ENCODE measurements around the gene EML6. TPM values are rescaled to one million over a fixed set of nuclear protein-coding genes. Genes with fewer than 3 reads are reported as not detected.

Gene EML6
- total and polyA plus RNA-seq, 2 of the 8 experiments (the other 6 are each of a cell fraction or from before 2014, with no cell fraction given) = 1.2 to 1.6 TPM

DNA sequence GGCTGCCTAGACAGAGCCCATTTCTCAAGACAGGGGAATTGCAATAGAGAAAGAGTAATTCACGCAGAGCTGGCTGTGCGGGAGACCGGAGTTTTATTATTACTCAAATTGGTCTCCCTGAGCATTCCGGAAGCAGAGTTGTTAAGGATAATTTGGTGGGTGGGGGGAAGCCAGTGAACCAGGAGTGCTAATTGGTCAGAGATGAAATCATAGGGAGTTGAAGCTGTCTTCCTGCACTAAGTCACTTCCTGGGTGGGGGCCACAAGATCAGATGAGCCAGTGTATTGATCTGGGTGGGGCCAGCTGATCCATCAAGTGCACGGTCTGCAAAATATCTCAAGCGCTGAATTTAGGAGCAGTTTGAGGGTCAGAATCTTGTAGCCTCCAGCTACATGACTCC is 242.0 kb downstream of the EML6 start (continued):
- TF ChIP-seq CTBP2 (IDR thresholded peaks at IDR 0.05; ENCODE audit: borderline replicate concordance, insufficient read depth, insufficient read length, low read length) = no peak
- no peak for TF ChIP-seq HDAC2 (IDR thresholded peaks at IDR 0.05; ENCODE audit: borderline replicate concordance in 1 of 2, low read depth in 2 of 2, low read length in 2 of 2)
- TF ChIP-seq TBP (IDR thresholded peaks at IDR 0.05; ENCODE audit: low read depth, low read length) = no peak
- no peak for TF ChIP-seq TAF7 (optimal IDR thresholded peaks at IDR 0.05; ENCODE audit: borderline replicate concordance, low read depth, low read length)
